Stimulated activated CD4-positive, alpha-beta T cell treated with anti-CD3 and anti-CD28 coated beads, TNF-alpha, amount 100 ng/mL, for 1 hour (primary cell): ENCODE data around the gene MIA.
"Not testable (repeated sequence)": the region's sequence is repeated elsewhere in the genome, so short reads cannot be mapped to it uniquely, and the experiment has no call there.

Source experiments
- DNase-seq, 3 donors: peaks; one replicate each; pipeline ENCODE4 v3.0.0-alpha.2; 2020; ENCODE audit warnings: low read depth in 3 of 3, low spot score in 1 of 3

The MIA gene

DNA sequence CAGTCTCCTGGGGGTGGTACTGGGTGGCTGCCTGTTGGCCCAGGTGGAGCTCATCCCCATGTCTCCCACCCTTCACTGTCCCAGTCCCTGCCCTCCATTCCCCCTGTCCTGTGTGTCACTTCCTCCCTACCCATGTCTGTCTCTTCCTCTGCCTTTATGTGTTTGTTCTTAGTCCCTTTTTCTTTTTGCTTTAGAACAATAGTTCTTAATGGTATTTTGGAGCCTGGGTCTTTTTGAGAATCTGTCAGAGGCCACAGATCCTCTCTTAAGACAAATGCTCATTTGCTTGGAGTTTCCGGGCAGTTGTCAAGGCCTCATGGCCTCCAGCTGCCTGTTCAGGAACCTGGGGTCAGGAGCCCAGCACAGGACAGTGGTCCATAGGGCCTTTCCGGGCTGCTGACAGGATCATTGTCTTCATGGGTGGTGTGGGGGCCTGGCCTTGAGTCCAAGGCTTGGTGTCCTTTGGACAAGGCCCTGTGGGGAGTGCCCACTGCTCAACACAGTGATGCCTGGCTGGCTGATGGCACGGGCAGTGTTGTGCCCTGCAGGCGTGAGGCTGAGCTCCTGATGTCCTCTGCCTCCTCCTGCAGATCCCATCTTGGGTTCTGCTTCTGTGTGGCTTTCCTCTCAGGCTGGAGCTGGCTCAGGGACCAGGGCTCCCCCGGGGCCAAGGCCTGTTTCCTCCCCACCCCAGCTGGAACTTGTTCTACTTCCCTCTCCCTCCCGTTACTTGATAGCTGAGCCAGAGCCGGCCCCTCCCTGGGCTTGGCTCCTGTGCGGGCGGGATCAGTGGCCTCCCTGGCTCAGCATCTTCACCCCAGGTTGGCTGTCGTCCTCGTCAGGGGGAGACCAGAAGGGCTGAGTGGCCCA, 27.2 kb downstream of the MIA start:
- DNase-seq: no peak

- DNase-seq: no peak
Observed at GRCh38 chr19:40803170-40803856, 28.0 kb downstream of the MIA start.

DNA sequence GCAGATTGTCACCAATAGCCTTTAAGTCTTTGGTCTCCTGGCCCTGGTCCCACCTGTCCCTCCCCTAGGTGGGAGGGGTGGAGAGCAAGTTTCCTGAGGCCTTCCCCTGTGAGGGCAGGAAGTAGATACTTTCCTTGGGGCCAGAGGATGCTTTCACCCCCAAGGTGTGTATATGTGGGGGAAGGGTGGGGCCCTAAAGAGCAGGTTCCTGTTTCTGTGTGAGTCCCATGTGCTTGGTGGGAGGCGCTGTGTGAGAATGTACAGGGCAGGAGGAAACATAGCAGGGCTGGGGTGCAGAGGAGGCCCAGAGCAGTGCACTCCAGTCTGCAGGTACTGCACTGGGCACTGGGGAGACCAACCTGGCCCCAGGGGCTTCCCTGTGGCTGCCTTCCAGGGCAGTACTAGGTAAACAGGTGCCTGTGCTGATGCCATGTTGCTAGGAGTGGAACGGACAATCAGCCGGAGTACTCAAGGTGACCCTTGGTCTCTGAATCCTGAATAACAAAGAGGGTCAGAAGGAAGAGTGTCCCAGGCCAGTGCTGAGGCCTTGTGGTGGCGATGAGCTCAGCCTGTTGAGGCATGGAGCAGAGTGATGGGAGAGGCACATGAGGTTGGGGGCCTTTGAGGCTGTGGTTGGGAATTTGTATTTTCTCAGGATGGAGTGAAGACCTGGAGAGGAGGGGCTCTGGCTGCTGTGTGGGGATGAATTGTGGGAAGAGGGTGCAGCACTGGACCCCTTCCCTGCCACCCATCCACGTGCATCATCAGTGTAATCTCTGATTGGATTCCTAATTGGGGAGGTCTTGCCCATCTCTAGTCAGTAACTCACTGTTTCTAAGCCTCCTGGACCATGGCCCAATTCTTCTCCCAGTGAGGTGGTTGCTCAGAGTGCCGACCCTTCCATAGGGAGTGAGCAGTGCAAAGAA, 28.8 kb downstream of the MIA start:
- peak in 1 of 3 donors; percentile 51 for DNase-seq

- DNase-seq: no peak
Observed at GRCh38 chr19:40804783-40805242, 29.5 kb downstream of the MIA start.

GRCh38 chr19:40805258-40805868, 30.0 kb downstream of the MIA start:
- peak in 1 of 3 donors; percentile 47 for DNase-seq

- DNase-seq: peak; percentile 48 to 63 (median 53)
Observed at GRCh38 chr19:40806423-40807146, 31.3 kb downstream of the MIA start.

GRCh38 chr19:40807147-40808020, 32.1 kb downstream of the MIA start:
- DNase-seq: no peak

DNA sequence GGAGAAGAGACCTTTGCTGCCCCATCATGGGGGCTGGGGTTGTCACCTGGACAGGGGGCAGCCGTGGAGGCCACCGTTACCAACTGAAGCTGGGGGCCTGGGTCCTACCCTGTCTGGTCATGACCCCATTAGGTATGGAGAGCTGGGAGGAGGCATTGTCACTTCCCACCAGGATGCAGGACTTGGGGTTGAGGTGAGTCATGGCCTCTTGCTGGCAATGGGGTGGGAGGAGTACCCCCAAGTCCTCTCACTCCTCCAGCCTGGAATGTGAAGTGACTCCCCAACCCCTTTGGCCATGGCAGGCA, 32.7 kb downstream of the MIA start:
- DNase-seq: no peak

- DNase-seq: no peak
Observed at GRCh38 chr19:40808497-40808896, 33.2 kb downstream of the MIA start.

- no peak for DNase-seq
Observed at GRCh38 chr19:40809358-40810086, 34.2 kb downstream of the MIA start.

GRCh38 chr19:40810160-40810559, 34.8 kb downstream of the MIA start:
- DNase-seq: no peak

DNA sequence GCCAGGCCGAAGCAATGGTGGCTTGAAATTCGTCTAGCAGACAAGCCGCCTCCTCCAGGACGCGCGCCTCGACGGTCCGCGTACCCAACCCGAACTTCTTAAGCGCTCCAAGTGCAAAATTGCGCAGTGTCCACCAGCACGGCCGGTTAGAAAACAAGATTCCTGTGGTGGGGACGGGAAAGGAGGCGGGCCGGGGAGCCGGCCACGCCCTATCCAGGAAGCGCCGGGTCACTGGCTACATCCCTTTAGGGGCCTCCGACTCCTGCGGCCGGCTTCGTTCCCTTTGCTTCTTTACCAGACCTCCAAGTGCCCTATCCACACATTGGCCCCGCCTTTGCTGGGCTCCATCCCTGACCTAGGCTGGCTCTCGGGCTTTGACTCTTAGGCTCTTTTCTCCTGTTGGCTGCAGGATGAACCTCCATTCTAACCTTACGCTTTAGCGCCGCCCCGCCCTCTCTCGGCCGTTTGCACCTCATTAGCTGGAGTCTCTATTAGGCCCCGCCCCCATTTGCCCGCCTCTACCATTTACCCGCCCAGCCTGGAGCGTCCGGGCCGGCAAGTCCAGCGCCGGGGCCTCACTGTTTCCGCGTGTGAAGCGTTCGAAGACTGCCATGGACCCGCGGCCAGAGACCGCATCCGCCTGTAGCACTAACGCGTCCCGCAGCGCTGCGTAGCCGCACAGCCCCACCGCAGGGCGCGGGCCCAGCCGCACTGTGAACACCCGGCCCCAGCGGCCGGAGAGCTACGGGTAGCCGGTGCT, 35.5 kb downstream of the MIA start:
- DNase-seq: not testable (repeated sequence)

DNA sequence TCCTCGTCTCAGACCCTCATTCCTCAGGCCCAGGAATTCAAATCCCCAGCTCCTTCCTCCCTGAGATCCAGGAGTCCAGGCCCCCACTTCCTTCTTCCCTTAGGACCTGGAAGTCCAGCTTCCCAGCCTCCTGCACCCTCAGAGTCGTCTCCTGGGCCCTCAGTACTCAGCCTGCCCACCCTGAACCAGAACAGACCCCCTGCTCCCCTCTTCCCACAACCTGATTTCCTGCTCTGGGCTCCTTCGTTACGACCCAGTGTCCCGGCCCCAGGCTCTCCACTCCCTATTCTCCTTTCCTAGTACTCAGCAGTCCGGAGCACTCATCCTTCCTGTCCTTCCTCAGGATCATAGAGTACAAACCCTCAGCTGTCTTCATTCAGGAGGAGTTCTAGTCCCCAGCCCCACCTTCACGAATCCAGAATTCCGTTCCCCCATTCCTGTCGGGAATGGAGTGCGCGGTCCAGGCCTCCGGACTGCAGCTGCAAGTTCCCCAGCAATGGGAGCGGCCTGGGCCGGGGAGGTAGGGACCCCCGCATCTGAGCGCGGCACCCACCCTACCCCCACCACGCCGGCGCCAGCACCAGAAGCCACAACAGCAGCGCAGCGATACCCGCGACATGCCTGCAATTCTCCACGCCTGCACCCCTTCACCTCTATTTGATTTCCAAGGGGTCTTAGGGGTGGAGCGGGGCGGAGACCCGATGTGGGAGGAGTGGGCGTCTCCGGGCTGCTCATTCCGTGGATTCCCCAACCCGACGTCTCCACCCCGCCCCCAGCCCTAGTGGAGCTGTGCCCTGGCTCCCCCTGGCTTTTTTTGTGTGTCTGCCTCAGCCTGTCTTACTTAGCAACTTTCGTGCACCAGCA, 36.4 kb downstream of the MIA start:
- DNase-seq: no peak

GRCh38 chr19:40812571-40812970, 37.2 kb downstream of the MIA start:
- DNase-seq: not testable (repeated sequence)

GRCh38 chr19:40813182-40813581, 37.9 kb downstream of the MIA start:
- DNase-seq: no peak

GRCh38 chr19:40815223-40815622, 39.9 kb downstream of the MIA start:
- no peak for DNase-seq
